ENCODE results near the gene MRPL23. TPM values are rescaled to one million over a fixed set of nuclear protein-coding genes. Genes with fewer than 3 reads are reported as not detected.

The MRPL23 gene
- total RNA-seq, 1 experiment from 2014 or later = 123 TPM

- POLR2A ChIA-PET = interaction anchor here (0.6 kb wide), 1 partner anchor 181 kb away, joined by 3 read pairs; no protein-coding TSS in a partner anchor
- H3K36me3 ChIP-seq (ENCODE audit: control insufficient read depth, insufficient read depth, low read length) = no peaks in the 10 kb centered on the region
Measured at GRCh38 chr11:1990872-1991578, 43.9 kb downstream of the MRPL23 start.

GRCh38 chr11:1992111-1992510, 45.0 kb downstream of the MRPL23 start:
- H3K27ac ChIP-seq (ENCODE audit: low read length) = no peak overlapping the region
- intact Hi-C loops (cut with micrococcal nuclease; ENCODE audit: unreplicated experiment) = no loop called here
- no peaks in the 10 kb centered on the region for H3K4me1 ChIP-seq (ENCODE audit: control insufficient read depth, insufficient read depth, low read length)
- H3K27me3 ChIP-seq (ENCODE audit: control insufficient read depth, insufficient read depth, low read length) = no peaks in the 10 kb centered on the region
- DNase-seq (ENCODE audit: low read depth, low spot score) (no peak), ATAC-seq (no peak)
- ChIA-PET CTCF (interaction anchor here (0.6 to 0.8 kb wide), 2 partner anchors 22 to 142 kb away, joined by 8 to 13 read pairs; no protein-coding TSS in a partner anchor), POLR2A (no interaction called here)
- no peak overlapping the region for H3K4me3 ChIP-seq (ENCODE audit: low read depth in 2 of 2, low read length in 2 of 2)
- in situ Hi-C loops (cut with HindIII; ENCODE audit: low pct_unique_long_range_greater_than_20kb, low sequenced_read_pairs) = no loop called here
- BruUV-seq (replicated peaks) = no TSS peak
- TF ChIP-seq TCF7L2 (IDR thresholded peaks at IDR 0.05; ENCODE audit: low read depth, low read length) = no peak
- no peak for TF ChIP-seq SIN3A (IDR thresholded peaks at IDR 0.05; ENCODE audit: borderline replicate concordance, insufficient read depth, low read depth, low read length)
- TF ChIP-seq CTCF (IDR thresholded peaks at IDR 0.05) = no peak
- no peak for TF ChIP-seq POLR2AphosphoS5 (IDR thresholded peaks at IDR 0.05; ENCODE audit: low read depth, low read length)
- no peak for TF ChIP-seq REST (IDR thresholded peaks at IDR 0.05; ENCODE audit: insufficient read depth in 1 of 2, low read depth in 2 of 2, low read length in 1 of 2)
- no peaks in the 10 kb centered on the region for H3K36me3 ChIP-seq (ENCODE audit: control insufficient read depth, insufficient read depth, low read length)
- no peaks in the 10 kb centered on the region for H3K9me3 ChIP-seq (ENCODE audit: control insufficient read depth, insufficient read depth, low read depth, low read length)

More at GRCh38 chr11:1990872-1991578, 43.9 kb downstream of the MRPL23 start:
- no peaks in the 10 kb centered on the region for H3K9me3 ChIP-seq (ENCODE audit: control insufficient read depth, insufficient read depth, low read depth, low read length)
- intact Hi-C loops (cut with micrococcal nuclease; ENCODE audit: unreplicated experiment) = no loop called here
- H3K27me3 ChIP-seq (ENCODE audit: control insufficient read depth, insufficient read depth, low read length) = no peaks in the 10 kb centered on the region
- no peak for DNase-seq (ENCODE audit: low read depth, low spot score)
- peak; percentile 24; the same call in 1 of the 2 replicates for ATAC-seq
- in situ Hi-C loops (cut with HindIII; ENCODE audit: low pct_unique_long_range_greater_than_20kb, low sequenced_read_pairs) = no loop called here
- CTCF ChIA-PET = interaction anchor here (0.6 to 0.8 kb wide), 3 partner anchors 21 to 141 kb away, joined by 5 to 13 read pairs (median 8); no protein-coding TSS in a partner anchor
- no peak for TF ChIP-seq SIN3A (IDR thresholded peaks at IDR 0.05; ENCODE audit: borderline replicate concordance, insufficient read depth, low read depth, low read length)
- no peak for TF ChIP-seq POLR2AphosphoS5 (IDR thresholded peaks at IDR 0.05; ENCODE audit: low read depth, low read length)
- no peak for TF ChIP-seq REST (IDR thresholded peaks at IDR 0.05; ENCODE audit: insufficient read depth in 1 of 2, low read depth in 2 of 2, low read length in 1 of 2)
- no peak for TF ChIP-seq TCF7L2 (IDR thresholded peaks at IDR 0.05; ENCODE audit: low read depth, low read length)
- no peak for TF ChIP-seq CTCF (IDR thresholded peaks at IDR 0.05)
- H3K4me3 ChIP-seq (ENCODE audit: low read depth in 2 of 2, low read length in 2 of 2) = no peak overlapping the region
- no peak overlapping the region for H3K27ac ChIP-seq (ENCODE audit: low read length)
- no TSS peak for BruUV-seq (replicated peaks)
- H3K4me1 ChIP-seq (ENCODE audit: control insufficient read depth, insufficient read depth, low read length) = no peaks in the 10 kb centered on the region

Data from Panc1 (cell line).